PC-9 (cell line): ENCODE data around the gene ZNF100. TPM values are rescaled to one million over a fixed set of nuclear protein-coding genes. Genes with fewer than 3 reads are reported as not detected.

Experiments
- BruUV-seq: library from RNA; stranded (reverse); fragments of 400-500 nt; replicated peaks from 2 replicates; lab custom pipeline; 2021; lab: Mats Ljungman, UMichigan
- CTCF ChIA-PET: fragments of 300-600 bp; sonication (Branson Sonifier 250); formaldehyde crosslinking; loops from one replicate; lab custom pipeline; 2022; ENCODE audit warnings: antibody characterized with exemption; lab: Charles Lee
- POLR2A ChIA-PET: fragments of 300-600 bp; sonication (Branson Sonifier 250); formaldehyde crosslinking; loops from one replicate; lab custom pipeline; 2022; ENCODE audit warnings: antibody characterized with exemption; ENCODE audit not compliant: unreplicated experiment; lab: Charles Lee
- DNase-seq, 2 experiments: peaks; one replicate each; pipeline versions ENCODE4 v3.0.0 to v3.0.0-alpha.2; 2015 to 2022; ENCODE audit warnings: mixed read lengths in 1 of 2
- H2AFZ ChIP-seq: fragments of 200-600 bp; sonication (generic); 2 replicates; pipeline ENCODE4 v1.8.1; 2017; ENCODE audit warnings: antibody characterized with exemption
- H3F3A ChIP-seq: fragments of 200-600 bp; sonication (generic); 2 replicates; pipeline ENCODE4 v1.8.1; 2017; ENCODE audit warnings: antibody characterized with exemption, mild to moderate bottlenecking, low read depth; ENCODE audit not compliant: insufficient read depth
- H3K27ac ChIP-seq: fragments of 200-600 bp; sonication (generic); 2 replicates; pipeline ENCODE4 v1.6.1; 2016; ENCODE audit warnings: mixed run types
- H3K27me3 ChIP-seq: fragments of 200-600 bp; sonication (generic); 2 replicates; pipeline ENCODE4 v1.6.1; 2016; ENCODE audit warnings: low read depth, mixed run types; ENCODE audit not compliant: insufficient read depth
- H3K36me3 ChIP-seq: fragments of 200-600 bp; sonication (generic); 2 replicates; pipeline ENCODE4 v1.6.1; 2016; ENCODE audit warnings: low read depth, mixed run types
- H3K4me1 ChIP-seq: fragments of 200-600 bp; sonication (generic); replicated peaks from 2 replicates; pipeline ENCODE4 v1.6.1; 2016; ENCODE audit warnings: mixed run types; ENCODE audit not compliant: insufficient read depth
- H3K4me2 ChIP-seq: fragments of 200-600 bp; sonication (generic); 2 replicates; pipeline ENCODE4 v1.6.1; 2017; ENCODE audit warnings: mixed run types
- H3K4me3 ChIP-seq: fragments of 200-600 bp; sonication (generic); 2 replicates; pipeline ENCODE4 v1.6.1; 2016; ENCODE audit warnings: mixed run types
- H3K79me2 ChIP-seq: fragments of 200-600 bp; sonication (generic); 2 replicates; pipeline ENCODE4 v1.6.1; 2017; ENCODE audit warnings: low read depth, mixed run types
- H3K9me2 ChIP-seq: fragments of 200-600 bp; sonication (generic); 2 replicates; pipeline ENCODE4 v1.8.1; 2017; ENCODE audit warnings: mild to moderate bottlenecking; ENCODE audit not compliant: insufficient read depth
- H3K9me3 ChIP-seq: fragments of 200-600 bp; sonication (generic); 2 replicates; pipeline ENCODE4 v1.8.1; 2016; ENCODE audit warnings: low read depth; ENCODE audit not compliant: insufficient read depth
- H4K20me1 ChIP-seq: fragments of 200-600 bp; sonication (generic); 2 replicates; pipeline ENCODE4 v1.8.1; 2017; ENCODE audit not compliant: insufficient read depth
- CTCF ChIP-seq: fragments of 200-600 bp; sonication (generic); conservative IDR thresholded peaks from 2 replicates; pipeline ENCODE4 v1.6.1; 2017; ENCODE audit warnings: mixed run types, antibody characterized with exemption, mild to moderate bottlenecking, moderate library complexity
- EZH2 ChIP-seq: fragments of 200-600 bp; sonication (generic); IDR thresholded peaks from 2 replicates; pipeline ENCODE4 v1.8.0; 2017; ENCODE audit warnings: antibody characterized with exemption, low read depth
- intact Hi-C: fragments of 100-400 bp; cut with micrococcal nuclease; formaldehyde crosslinking; loops from one replicate; pipeline ENCODE4 v1.10.0; 2022; ENCODE audit not compliant: unreplicated experiment
- total RNA-seq: library from RNA; stranded (reverse); gene quantifications from 2 replicates; pipeline ENCODE4 v1.2.3, GENCODE V29; 2021

Gene ZNF100
- total RNA-seq, 1 experiment from 2014 or later = 7.7 TPM

GRCh38 chr19:21698215-21698614 is 69.2 kb downstream of the ZNF100 start:
- intact Hi-C loops = no loop called here
- Histone ChIP-seq H3F3A (no peaks in the 10 kb centered on the region), H4K20me1 (no peaks in the 10 kb centered on the region), H3K27me3 (no peaks in the 10 kb centered on the region), H3K79me2 (no peaks in the 10 kb centered on the region), H3K36me3 (no peaks in the 10 kb centered on the region), H3K27ac (no peak overlapping the region), H3K4me3 (no peak overlapping the region), H3K9me2 (no peaks in the 10 kb centered on the region; the same call in 1 of the 2 replicates), H3K4me1 (no peaks in the 10 kb centered on the region), H3K4me2 (no peak overlapping the region), H3K9me3 (peaks cover 3% of the 10 kb centered on the region; the same call in 1 of the 2 replicates), H2AFZ (no peak overlapping the region)
- CTCF ChIA-PET = no interaction called here
- BruUV-seq = no TSS peak
- peak in 1 of 2 experiments; percentile 39 for DNase-seq
- peak; percentile 76 for TF ChIP-seq CTCF
- no peak for TF ChIP-seq EZH2
- POLR2A ChIA-PET = no interaction called here

GRCh38 chr19:21697698-21698097 is 69.7 kb downstream of the ZNF100 start:
- Histone ChIP-seq H4K20me1 (no peaks in the 10 kb centered on the region), H3K79me2 (no peaks in the 10 kb centered on the region), H3K4me2 (no peak overlapping the region), H3K4me1 (no peaks in the 10 kb centered on the region), H3F3A (no peaks in the 10 kb centered on the region), H3K27ac (no peak overlapping the region), H3K4me3 (no peak overlapping the region), H3K9me3 (peaks cover 3% of the 10 kb centered on the region; the same call in 1 of the 2 replicates), H3K27me3 (no peaks in the 10 kb centered on the region), H3K36me3 (no peaks in the 10 kb centered on the region), H3K9me2 (no peaks in the 10 kb centered on the region; the same call in 1 of the 2 replicates), H2AFZ (no peak overlapping the region)
- intact Hi-C loops = no loop called here
- TF ChIP-seq EZH2 = no peak
- no peak for TF ChIP-seq CTCF
- ChIA-PET POLR2A (no interaction called here), CTCF (interaction anchor here (0.6 kb wide), 1 partner anchor 75 kb away, joined by 6 read pairs; no protein-coding TSS in a partner anchor)
- DNase-seq = no peak
- no TSS peak for BruUV-seq

- Histone ChIP-seq H2AFZ (no peak overlapping the region), H3K9me3 (no peaks in the 10 kb centered on the region), H3K36me3 (no peaks in the 10 kb centered on the region), H3K27ac (no peak overlapping the region), H3K4me3 (no peak overlapping the region), H3K79me2 (no peaks in the 10 kb centered on the region), H4K20me1 (no peaks in the 10 kb centered on the region), H3F3A (no peaks in the 10 kb centered on the region), H3K9me2 (0 out of 2 replicates have a peak, but pooled peaks cover 3% of the 10 kb centered on the region), H3K4me2 (no peak overlapping the region), H3K4me1 (no peaks in the 10 kb centered on the region), H3K27me3 (no peaks in the 10 kb centered on the region)
- TF ChIP-seq EZH2 = no peak
- no peak for TF ChIP-seq CTCF
- intact Hi-C loops = no loop called here
- DNase-seq = no peak
- CTCF ChIA-PET = no interaction called here
- BruUV-seq = no TSS peak
- POLR2A ChIA-PET = no interaction called here
Observed at GRCh38 chr19:21694171-21694906, 73.0 kb downstream of the ZNF100 start.
